ENCODE data around the gene DYNLL1. TPM values are rescaled to one million over a fixed set of nuclear protein-coding genes. Genes with fewer than 3 reads are reported as not detected.

Gene DYNLL1
- total and polyA plus RNA-seq, 5 donors from 2014 or later = 99.0 to 692 (median 521) TPM

DNA sequence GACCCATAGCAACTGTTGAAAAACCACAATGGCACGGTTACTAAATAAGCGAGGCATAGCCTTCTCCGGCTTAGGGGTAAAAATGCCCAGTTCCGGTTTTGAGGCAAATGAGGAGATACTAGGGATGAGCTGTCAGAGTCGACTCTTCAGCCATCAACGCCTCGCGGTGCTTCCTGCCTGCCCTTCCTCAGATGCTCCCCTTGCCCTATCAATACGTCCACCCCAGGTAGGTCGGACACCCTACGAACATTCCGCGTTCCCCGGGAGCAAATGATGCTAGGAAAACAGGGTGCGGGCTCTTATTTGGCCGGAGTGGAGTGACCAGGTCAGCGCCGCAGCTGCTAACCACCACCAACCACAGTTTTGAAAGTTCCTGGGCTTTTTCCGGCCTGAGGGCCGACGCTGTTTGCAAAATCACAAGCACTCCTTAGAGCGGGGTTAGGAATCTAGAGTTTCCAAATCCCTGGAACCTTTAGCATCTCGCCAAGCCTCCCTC lies 27.5 kb upstream of the DYNLL1 start:
- DNase-seq (peak in 2 of 3 donors; percentile 6 to 30), ATAC-seq (ENCODE audit: low read depth in 2 of 2) (no peak)
- Histone ChIP-seq H3K27me3 (ENCODE audit: control insufficient read depth, insufficient read depth, low read length) (no peaks in the 10 kb centered on the region), H3K4me3 (ENCODE audit: low read depth, low read length) (peak overlapping the region; percentile 86), H3K27ac (ENCODE audit: insufficient read depth, low read length, poor library complexity, severe bottlenecking) (peak overlapping the region; percentile 86), H3K36me3 (ENCODE audit: control insufficient read depth, insufficient read depth, low read length) (peaks cover 35% of the 10 kb centered on the region), H3K4me1 (ENCODE audit: control insufficient read depth, insufficient read depth, low read length, poor library complexity, severe bottlenecking) (peaks cover 33% of the 10 kb centered on the region), H3K9me3 (ENCODE audit: control insufficient read depth in 2 of 2, low read length in 2 of 2) (no peaks in the 10 kb centered on the region)
- H3K36me3 Mint-ChIP-seq = peaks cover 23% of the 10 kb centered on the region
- no peaks in the 10 kb centered on the region for H3K9me3 Mint-ChIP-seq
- peak overlapping the region; percentile 54 to 96 (median 88) for H3K27ac Mint-ChIP-seq
- peaks cover 9 to 56% (median 40%) of the 10 kb centered on the region in 4 donors for H3K4me1 Mint-ChIP-seq
- H3K4me3 Mint-ChIP-seq = peak overlapping the region; percentile 84 to 98 (median 91)
- peaks cover 5% of the 10 kb centered on the region for H3K27me3 Mint-ChIP-seq

DNA sequence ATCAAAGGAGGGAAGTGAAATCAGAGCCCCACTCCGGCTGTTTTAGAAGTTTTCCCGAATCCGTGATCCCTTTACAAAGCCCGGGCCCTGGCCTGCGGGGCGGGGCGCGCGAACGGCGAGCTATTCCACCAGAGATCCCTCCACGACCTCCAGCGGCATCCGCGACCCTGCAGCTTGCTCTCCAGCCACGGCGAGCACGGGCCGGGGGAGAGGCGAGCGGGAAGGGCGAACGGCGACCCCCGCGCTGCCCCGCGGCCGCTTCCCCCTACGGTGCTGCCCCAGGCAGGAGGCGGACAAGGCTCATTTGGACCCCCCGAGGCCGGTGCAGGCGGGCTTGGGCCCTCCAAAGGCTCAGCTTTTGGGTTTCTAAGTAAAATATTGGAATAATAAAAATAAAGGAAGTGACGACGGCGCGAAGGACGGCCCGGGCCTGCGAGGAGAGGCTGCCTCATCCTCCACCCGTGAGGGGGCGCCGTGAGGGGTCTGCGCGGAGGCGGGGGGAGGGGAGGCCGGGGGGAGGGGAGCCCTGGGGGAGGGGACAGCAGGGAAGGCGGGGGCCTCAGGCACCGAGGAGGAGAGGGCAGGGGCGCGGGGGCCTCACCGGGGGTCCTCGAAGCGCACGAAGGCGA lies 27.0 kb upstream of the DYNLL1 start:
- H3K27me3 Mint-ChIP-seq = peaks cover 5% of the 10 kb centered on the region
- peak overlapping the region; percentile 84 to 98 (median 91) for H3K4me3 Mint-ChIP-seq
- DNase-seq (peak in 1 of 3 donors; percentile 60), ATAC-seq (ENCODE audit: low read depth in 2 of 2) (peak; percentile 35)
- Histone ChIP-seq H3K27me3 (ENCODE audit: control insufficient read depth, insufficient read depth, low read length) (no peaks in the 10 kb centered on the region), H3K27ac (ENCODE audit: insufficient read depth, low read length, poor library complexity, severe bottlenecking) (peak overlapping the region; percentile 86), H3K36me3 (ENCODE audit: control insufficient read depth, insufficient read depth, low read length) (peaks cover 29% of the 10 kb centered on the region), H3K4me1 (ENCODE audit: control insufficient read depth, insufficient read depth, low read length, poor library complexity, severe bottlenecking) (peaks cover 33% of the 10 kb centered on the region), H3K4me3 (ENCODE audit: low read depth, low read length) (peak overlapping the region; percentile 86), H3K9me3 (ENCODE audit: control insufficient read depth in 2 of 2, low read length in 2 of 2) (no peaks in the 10 kb centered on the region)
- H3K27ac Mint-ChIP-seq = peak overlapping the region; percentile 14 to 96 (median 88)
- H3K36me3 Mint-ChIP-seq = peaks cover 18% of the 10 kb centered on the region
- H3K4me1 Mint-ChIP-seq = peaks cover 9 to 53% (median 40%) of the 10 kb centered on the region in 4 donors
- no peaks in the 10 kb centered on the region for H3K9me3 Mint-ChIP-seq

DNA sequence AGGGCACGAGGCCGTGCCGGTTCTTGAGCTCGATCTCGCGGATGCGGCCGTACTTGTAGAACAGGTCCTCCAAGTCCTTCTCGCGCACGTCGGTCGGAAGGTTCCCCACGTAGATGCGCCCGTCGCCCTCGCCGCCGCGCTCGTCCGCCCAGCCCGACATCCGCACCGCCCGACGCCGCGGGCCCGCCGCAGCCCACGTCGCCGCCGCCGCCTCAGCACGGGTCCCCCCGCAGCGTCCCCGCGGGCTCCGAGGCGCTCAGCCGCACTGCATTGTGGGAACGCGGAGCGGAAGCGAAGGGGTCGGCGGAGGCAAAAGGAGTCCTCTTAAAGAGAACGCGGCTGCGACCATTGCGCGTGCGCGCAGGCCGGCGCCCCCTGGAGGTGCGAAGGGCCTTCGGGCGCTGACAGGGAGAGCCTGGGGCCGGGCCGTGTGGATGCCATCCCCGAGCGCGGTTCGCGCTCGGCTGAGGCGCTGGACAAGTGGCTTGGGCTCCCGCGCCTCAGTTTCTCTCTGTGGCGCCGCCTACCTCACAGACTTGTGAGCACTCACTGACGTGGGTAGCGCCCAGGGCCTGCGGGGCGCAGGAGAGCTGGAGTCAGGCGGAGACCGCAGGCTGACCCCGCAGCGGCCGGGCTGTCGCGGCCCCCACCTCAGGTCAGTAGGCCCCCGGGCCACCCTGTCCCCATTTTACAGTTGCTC lies 26.3 kb upstream of the DYNLL1 start, which contains the start of gene SRSF9:
TSS of gene SRSF9 (minus strand) at position 299 of the 700 bp plus-strand sequence. CDS start at position 160, 139 bp downstream.
- peaks cover 5% of the 10 kb centered on the region for H3K27me3 Mint-ChIP-seq
- H3K27ac Mint-ChIP-seq = peak within 1 kb of the TSS; percentile 60 to 96 (median 88)
- Histone ChIP-seq H3K9me3 (ENCODE audit: control insufficient read depth in 2 of 2, low read length in 2 of 2) (no peaks in the 10 kb centered on the region), H3K4me3 (ENCODE audit: low read depth, low read length) (peak within 1 kb of the TSS; percentile 86), H3K4me1 (ENCODE audit: control insufficient read depth, insufficient read depth, low read length, poor library complexity, severe bottlenecking) (peaks cover 33% of the 10 kb centered on the region), H3K27ac (ENCODE audit: insufficient read depth, low read length, poor library complexity, severe bottlenecking) (peak within 1 kb of the TSS; percentile 86), H3K27me3 (ENCODE audit: control insufficient read depth, insufficient read depth, low read length) (no peaks in the 10 kb centered on the region), H3K36me3 (ENCODE audit: control insufficient read depth, insufficient read depth, low read length) (peaks cover 23% of the 10 kb centered on the region)
- H3K9me3 Mint-ChIP-seq = no peaks in the 10 kb centered on the region
- peak; percentile 91 for ATAC-seq (ENCODE audit: low read depth in 2 of 2)
- peak; percentile 96 to 98 (median 97) for DNase-seq
- peak within 1 kb of the TSS; percentile 84 to 98 (median 91) for H3K4me3 Mint-ChIP-seq
- peaks cover 9 to 50% (median 38%) of the 10 kb centered on the region in 4 donors for H3K4me1 Mint-ChIP-seq
- peaks cover 13% of the 10 kb centered on the region for H3K36me3 Mint-ChIP-seq

DNA sequence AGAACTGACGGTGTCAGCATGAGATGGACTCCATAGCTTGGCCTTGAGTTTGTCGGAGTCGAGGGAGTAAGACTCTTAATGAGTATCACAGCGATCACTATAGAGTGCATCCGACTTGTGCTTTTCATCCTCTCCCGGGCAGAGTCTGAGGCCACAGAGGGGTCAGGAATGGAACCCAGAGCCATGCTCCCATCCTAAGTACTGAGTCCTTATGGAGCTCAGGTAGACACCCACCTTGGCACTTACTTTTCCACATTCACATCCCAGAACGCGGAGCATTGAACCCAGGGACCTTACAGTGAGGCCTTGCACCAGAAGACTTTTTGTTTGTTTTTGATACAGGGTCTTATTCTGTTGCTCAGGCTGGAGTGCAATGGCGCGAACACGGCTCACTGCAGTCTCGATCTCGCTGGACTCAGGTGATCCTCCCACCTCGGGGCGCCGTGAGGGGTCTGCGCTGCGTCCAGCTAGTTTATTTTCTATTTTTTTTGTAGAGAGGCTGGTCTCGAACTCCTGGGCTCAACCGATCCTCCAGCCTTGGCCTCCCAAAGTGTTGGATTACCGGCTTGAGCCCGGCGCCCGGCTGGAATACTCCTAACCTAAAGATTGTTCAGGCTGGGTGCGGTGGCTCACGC lies 25.6 kb upstream of the DYNLL1 start:
- H3K4me3 ChIP-seq (ENCODE audit: low read depth, low read length) = peak overlapping the region; percentile 80
- Mint-ChIP-seq H3K27ac (peak overlapping the region; percentile 60 to 88 (median 84)), H3K27me3 (peaks cover 5% of the 10 kb centered on the region), H3K9me3 (no peaks in the 10 kb centered on the region), H3K4me1 (peaks cover 9 to 48% (median 34%) of the 10 kb centered on the region in 4 donors), H3K36me3 (peaks cover 7% of the 10 kb centered on the region), H3K4me3 (peak overlapping the region; percentile 84 to 93 (median 90))
- no peaks in the 10 kb centered on the region for H3K9me3 ChIP-seq (ENCODE audit: control insufficient read depth in 2 of 2, low read length in 2 of 2)
- peak; percentile 5 to 11 for ATAC-seq (ENCODE audit: low read depth in 2 of 2)
- peaks cover 33% of the 10 kb centered on the region for H3K4me1 ChIP-seq (ENCODE audit: control insufficient read depth, insufficient read depth, low read length, poor library complexity, severe bottlenecking)
- no peaks in the 10 kb centered on the region for H3K27me3 ChIP-seq (ENCODE audit: control insufficient read depth, insufficient read depth, low read length)
- H3K36me3 ChIP-seq (ENCODE audit: control insufficient read depth, insufficient read depth, low read length) = peaks cover 17% of the 10 kb centered on the region
- no peak for DNase-seq
- peak overlapping the region; percentile 86 for H3K27ac ChIP-seq (ENCODE audit: insufficient read depth, low read length, poor library complexity, severe bottlenecking)

DNA sequence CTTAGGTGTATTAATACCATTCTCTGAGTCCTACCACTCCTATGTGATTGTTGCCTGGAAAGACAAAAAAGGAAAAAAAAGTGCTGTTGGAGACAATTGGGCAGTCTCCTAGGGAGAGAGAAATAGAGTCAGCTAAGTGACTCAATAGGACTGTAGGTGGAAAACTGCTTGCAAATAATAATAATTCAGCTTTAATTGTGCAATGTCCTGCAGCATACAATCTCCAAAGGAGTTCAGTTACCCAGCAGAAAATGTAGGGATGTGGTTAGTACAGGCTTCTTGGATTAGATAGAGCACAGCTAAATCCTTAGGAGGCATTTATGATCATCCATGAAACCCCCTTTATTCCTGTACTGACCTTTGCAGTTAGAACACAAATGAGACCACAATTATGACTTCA lies 23.4 kb upstream of the DYNLL1 start:
- no peak overlapping the region for H3K4me3 ChIP-seq (ENCODE audit: low read depth, low read length)
- Mint-ChIP-seq H3K4me1 (peaks cover 6 to 28% (median 20%) of the 10 kb centered on the region in 4 donors), H3K27ac (no peak overlapping the region), H3K36me3 (peaks cover 3% of the 10 kb centered on the region), H3K9me3 (no peaks in the 10 kb centered on the region), H3K27me3 (peaks cover 5% of the 10 kb centered on the region), H3K4me3 (no peak overlapping the region)
- H3K27ac ChIP-seq (ENCODE audit: insufficient read depth, low read length, poor library complexity, severe bottlenecking) = no peak overlapping the region
- ATAC-seq (ENCODE audit: low read depth in 2 of 2) = no peak
- H3K27me3 ChIP-seq (ENCODE audit: control insufficient read depth, insufficient read depth, low read length) = no peaks in the 10 kb centered on the region
- no peaks in the 10 kb centered on the region for H3K9me3 ChIP-seq (ENCODE audit: control insufficient read depth in 2 of 2, low read length in 2 of 2)
- no peak for DNase-seq
- H3K36me3 ChIP-seq (ENCODE audit: control insufficient read depth, insufficient read depth, low read length) = no peaks in the 10 kb centered on the region
- H3K4me1 ChIP-seq (ENCODE audit: control insufficient read depth, insufficient read depth, low read length, poor library complexity, severe bottlenecking) = peaks cover 21% of the 10 kb centered on the region

DNA sequence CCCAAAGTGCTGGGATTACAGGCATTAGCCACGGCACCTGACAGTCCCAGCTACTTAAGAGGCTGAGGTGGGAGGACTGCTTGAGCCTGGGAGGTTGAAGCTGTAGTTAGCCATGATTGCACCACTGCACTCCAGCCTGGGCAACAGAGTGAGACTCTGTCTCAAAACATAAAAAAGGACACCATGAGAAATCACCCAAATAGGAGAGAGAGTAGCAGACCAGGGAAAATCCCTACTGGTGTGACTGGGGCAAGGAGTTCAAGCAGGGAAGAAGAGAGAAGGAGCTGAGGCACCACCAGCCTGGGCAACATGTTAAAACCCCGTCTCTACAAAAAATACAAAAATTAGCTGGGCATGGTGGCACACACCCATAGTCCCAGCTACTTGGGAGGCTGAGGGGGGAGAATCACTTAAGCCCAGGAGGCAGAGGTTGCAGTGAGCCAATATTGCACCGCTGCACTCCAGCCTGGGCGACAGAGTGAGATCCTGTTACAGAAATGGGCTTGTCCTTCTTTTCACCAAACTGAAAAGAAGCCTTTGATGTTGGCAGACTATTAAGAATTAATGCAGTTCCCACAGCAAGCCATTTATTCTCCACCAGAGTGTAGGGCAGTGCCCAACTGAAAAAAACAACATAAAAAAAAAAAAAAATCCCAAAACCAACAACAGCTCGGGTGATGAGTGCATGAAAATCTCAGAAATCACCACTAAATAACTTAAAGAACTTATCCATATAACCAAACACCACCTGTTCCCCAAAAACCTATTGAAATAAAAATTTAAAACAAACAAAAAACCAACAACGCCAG lies 21.9 kb upstream of the DYNLL1 start:
- Mint-ChIP-seq H3K4me1 (peaks cover 4 to 18% (median 11%) of the 10 kb centered on the region in 4 donors), H3K36me3 (peaks cover 3% of the 10 kb centered on the region), H3K4me3 (no peak overlapping the region), H3K27ac (no peak overlapping the region), H3K9me3 (no peaks in the 10 kb centered on the region), H3K27me3 (peaks cover 5% of the 10 kb centered on the region)
- H3K4me1 ChIP-seq (ENCODE audit: control insufficient read depth, insufficient read depth, low read length, poor library complexity, severe bottlenecking) = peaks cover 9% of the 10 kb centered on the region
- H3K9me3 ChIP-seq (ENCODE audit: control insufficient read depth in 2 of 2, low read length in 2 of 2) = no peaks in the 10 kb centered on the region
- DNase-seq = no peak
- H3K27me3 ChIP-seq (ENCODE audit: control insufficient read depth, insufficient read depth, low read length) = no peaks in the 10 kb centered on the region
- ATAC-seq (ENCODE audit: low read depth in 2 of 2) = no peak
- H3K27ac ChIP-seq (ENCODE audit: insufficient read depth, low read length, poor library complexity, severe bottlenecking) = no peak overlapping the region
- H3K36me3 ChIP-seq (ENCODE audit: control insufficient read depth, insufficient read depth, low read length) = no peaks in the 10 kb centered on the region
- no peak overlapping the region for H3K4me3 ChIP-seq (ENCODE audit: low read depth, low read length)

DNA sequence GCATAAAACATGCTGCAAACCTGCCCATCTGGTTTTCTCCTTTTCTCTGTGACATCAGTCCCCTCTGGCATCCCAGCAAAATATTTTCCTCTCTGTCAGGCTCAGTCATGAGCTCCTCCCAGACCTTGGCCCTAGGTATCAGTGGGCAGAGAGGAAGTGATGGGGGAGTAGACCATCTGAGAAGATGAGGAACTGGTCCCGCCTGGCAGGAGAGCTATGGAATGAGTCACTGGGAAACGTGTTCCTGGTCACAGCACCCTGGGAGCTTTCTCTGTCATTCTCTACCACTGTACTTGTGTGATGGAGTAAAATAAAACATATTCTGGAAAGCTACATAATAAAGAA lies 21.3 kb upstream of the DYNLL1 start:
- DNase-seq (no peak), ATAC-seq (ENCODE audit: low read depth in 2 of 2) (no peak)
- Histone ChIP-seq H3K4me1 (ENCODE audit: control insufficient read depth, insufficient read depth, low read length, poor library complexity, severe bottlenecking) (peaks cover 9% of the 10 kb centered on the region), H3K27ac (ENCODE audit: insufficient read depth, low read length, poor library complexity, severe bottlenecking) (no peak overlapping the region), H3K36me3 (ENCODE audit: control insufficient read depth, insufficient read depth, low read length) (no peaks in the 10 kb centered on the region), H3K27me3 (ENCODE audit: control insufficient read depth, insufficient read depth, low read length) (no peaks in the 10 kb centered on the region), H3K9me3 (ENCODE audit: control insufficient read depth in 2 of 2, low read length in 2 of 2) (no peaks in the 10 kb centered on the region), H3K4me3 (ENCODE audit: low read depth, low read length) (no peak overlapping the region)
- peaks cover 5% of the 10 kb centered on the region for H3K27me3 Mint-ChIP-seq
- H3K4me3 Mint-ChIP-seq = no peak overlapping the region
- no peak overlapping the region for H3K27ac Mint-ChIP-seq
- no peaks in the 10 kb centered on the region for H3K9me3 Mint-ChIP-seq
- H3K4me1 Mint-ChIP-seq = peaks cover 4 to 18% (median 12%) of the 10 kb centered on the region in 4 donors
- H3K36me3 Mint-ChIP-seq = peaks cover 3% of the 10 kb centered on the region

Data from CD4-positive, CD25-positive, alpha-beta regulatory T cell (primary cell).